ENCODE measurements around the gene DISC1. TPM values are rescaled to one million over a fixed set of nuclear protein-coding genes. Genes with fewer than 3 reads are reported as not detected.

DISC1 gene
- total RNA-seq, 6 experiments from 2014 or later: 1.8 to 3.3 (median 2.4) TPM

DNA sequence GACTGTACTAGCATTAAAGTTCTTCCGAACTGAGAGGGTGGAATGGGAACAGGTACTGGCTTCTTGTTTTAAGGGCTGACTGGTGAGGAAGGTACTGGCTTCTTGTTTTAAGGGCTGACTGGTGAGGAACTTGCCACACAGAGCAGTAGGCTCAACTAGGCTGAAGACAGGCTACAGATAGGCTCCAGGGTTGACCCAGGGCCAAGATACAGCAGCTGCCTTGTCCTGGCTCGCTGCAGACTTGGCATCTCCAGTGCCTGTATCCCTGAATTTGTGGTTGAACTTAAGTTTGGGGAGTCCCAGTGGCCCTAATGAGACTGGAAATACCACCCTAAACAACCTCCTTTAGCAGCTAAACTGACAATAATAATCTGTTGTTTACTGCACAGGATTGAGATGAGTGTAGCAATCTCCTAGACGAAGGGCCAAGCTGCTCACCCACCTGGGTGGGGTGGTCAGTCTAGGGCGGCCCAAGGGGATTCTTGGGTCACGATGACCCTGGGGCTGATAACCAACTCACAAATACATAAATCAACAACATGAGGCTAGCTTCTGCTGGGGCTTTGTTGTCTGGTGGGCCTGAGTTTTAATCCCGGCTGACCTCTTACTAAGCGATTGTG lies 227.1 kb downstream of the DISC1 start:
- DNase-seq (no peak), ATAC-seq (no peak)
- intact Hi-C loops (cut with DNase I): no loop called here
- Histone ChIP-seq H3K4me3 (no peak overlapping the region), H3K9me3 (no peaks in the 10 kb centered on the region), H3K27ac (no peak overlapping the region), H3K36me3 (no peaks in the 10 kb centered on the region), H3K27me3 (no peaks in the 10 kb centered on the region), H3K4me1 (no peaks in the 10 kb centered on the region)
- 81% methylated on average over 4 of the region's 7 CpGs for WGBS (ENCODE audit: insufficient coverage, low coverage, low lambda C conversion rate, missing lambda C conversion rate)
- TF ChIP-seq, protein P1, sequence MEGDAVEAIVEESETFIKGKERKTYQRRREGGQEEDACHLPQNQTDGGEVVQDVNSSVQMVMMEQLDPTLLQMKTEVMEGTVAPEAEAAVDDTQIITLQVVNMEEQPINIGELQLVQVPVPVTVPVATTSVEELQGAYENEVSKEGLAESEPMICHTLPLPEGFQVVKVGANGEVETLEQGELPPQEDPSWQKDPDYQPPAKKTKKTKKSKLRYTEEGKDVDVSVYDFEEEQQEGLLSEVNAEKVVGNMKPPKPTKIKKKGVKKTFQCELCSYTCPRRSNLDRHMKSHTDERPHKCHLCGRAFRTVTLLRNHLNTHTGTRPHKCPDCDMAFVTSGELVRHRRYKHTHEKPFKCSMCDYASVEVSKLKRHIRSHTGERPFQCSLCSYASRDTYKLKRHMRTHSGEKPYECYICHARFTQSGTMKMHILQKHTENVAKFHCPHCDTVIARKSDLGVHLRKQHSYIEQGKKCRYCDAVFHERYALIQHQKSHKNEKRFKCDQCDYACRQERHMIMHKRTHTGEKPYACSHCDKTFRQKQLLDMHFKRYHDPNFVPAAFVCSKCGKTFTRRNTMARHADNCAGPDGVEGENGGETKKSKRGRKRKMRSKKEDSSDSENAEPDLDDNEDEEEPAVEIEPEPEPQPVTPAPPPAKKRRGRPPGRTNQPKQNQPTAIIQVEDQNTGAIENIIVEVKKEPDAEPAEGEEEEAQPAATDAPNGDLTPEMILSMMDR (IDR thresholded peaks at IDR 0.05): no peak
- no peak for TF ChIP-seq POLR2A (IDR thresholded peaks at IDR 0.05)

DNA sequence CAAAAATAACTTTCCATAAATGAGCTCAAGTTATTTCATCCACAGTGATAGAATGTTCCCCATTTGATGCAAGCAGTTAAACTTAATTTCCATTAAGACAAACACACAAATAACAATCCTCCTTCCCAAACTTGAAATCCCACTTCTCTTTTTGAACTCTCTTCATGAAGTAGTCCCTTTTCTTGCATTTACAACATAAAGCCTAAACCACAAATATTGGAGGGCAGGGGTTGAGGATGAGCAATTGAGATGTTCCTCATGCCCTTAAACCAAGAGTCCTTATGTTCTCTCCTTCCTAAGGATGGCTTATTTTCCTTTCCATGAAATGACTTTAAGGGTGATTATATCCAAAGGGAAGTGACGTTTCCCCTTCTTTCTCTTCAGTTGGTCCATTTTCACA lies 228.8 kb downstream of the DISC1 start:
- Histone ChIP-seq H3K9me3 (no peaks in the 10 kb centered on the region), H3K4me1 (no peaks in the 10 kb centered on the region), H3K27ac (no peak overlapping the region), H3K36me3 (no peaks in the 10 kb centered on the region), H3K27me3 (no peaks in the 10 kb centered on the region), H3K4me3 (no peak overlapping the region)
- ATAC-seq (no peak), DNase-seq (no peak)
- TF ChIP-seq, protein P1 (IDR thresholded peaks at IDR 0.05): no peak
- no peak for TF ChIP-seq POLR2A (IDR thresholded peaks at IDR 0.05)
- WGBS (ENCODE audit: insufficient coverage, low coverage, low lambda C conversion rate, missing lambda C conversion rate): 64% methylated on average over 1 of the region's 1 CpG
- intact Hi-C loops (cut with DNase I): no loop called here

DNA sequence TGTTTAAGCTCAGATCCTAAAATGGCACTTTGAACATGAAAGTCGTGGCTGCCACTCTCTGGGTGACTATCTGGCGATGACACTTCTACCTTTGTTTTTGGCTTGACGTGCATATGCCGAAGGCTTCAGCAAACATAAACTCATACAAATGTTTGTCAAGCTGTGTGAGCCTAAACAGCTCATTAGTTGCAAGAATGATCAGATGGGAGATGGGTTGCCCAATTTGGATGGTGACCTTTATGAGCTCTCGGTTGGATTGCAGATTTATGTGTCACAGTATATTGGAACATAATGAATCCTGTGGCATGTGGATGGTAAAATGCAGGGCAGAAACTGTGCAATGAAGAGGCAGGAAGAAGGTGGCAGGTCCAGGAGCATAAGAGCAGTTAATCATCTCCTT lies 229.3 kb downstream of the DISC1 start:
- no peaks in the 10 kb centered on the region for H3K27me3 ChIP-seq
- intact Hi-C loops (cut with DNase I): no loop called here
- no peak for TF ChIP-seq POLR2A (IDR thresholded peaks at IDR 0.05)
- TF ChIP-seq, protein P1 (IDR thresholded peaks at IDR 0.05): no peak
- H3K9me3 ChIP-seq: no peaks in the 10 kb centered on the region
- WGBS (ENCODE audit: insufficient coverage, low coverage, low lambda C conversion rate, missing lambda C conversion rate): 29% methylated on average over 3 of the region's 5 CpGs
- H3K4me3 ChIP-seq: no peak overlapping the region
- H3K27ac ChIP-seq: no peak overlapping the region
- DNase-seq: no peak
- no peak for ATAC-seq
- no peaks in the 10 kb centered on the region for H3K4me1 ChIP-seq
- no peaks in the 10 kb centered on the region for H3K36me3 ChIP-seq

DNA sequence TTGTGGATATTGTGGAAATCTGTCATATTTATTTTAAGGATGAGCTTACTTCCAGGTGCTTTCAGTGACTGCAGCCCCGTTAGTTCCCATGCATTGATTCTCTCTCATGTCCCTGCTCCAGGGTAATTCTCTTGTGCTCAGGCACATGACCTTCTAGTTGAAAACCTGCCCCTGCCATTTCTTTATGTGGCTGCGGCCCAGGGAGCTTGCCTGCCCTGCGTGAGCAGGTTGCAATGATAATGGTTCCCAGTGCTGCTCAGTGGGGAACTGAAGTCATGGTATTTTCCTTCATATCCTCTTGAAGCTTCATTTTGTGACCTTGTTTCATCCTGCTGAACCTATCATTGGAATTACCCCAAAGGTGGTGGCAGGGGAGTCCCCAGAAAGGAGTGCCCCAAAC lies 229.8 kb downstream of the DISC1 start:
- no peak for ATAC-seq
- H3K36me3 ChIP-seq: no peaks in the 10 kb centered on the region
- WGBS (ENCODE audit: insufficient coverage, low coverage, low lambda C conversion rate, missing lambda C conversion rate): 94% methylated on average over 3 of the region's 3 CpGs

More for the DNA sequence above, 229.8 kb downstream of the DISC1 start:
- Histone ChIP-seq H3K27ac (no peak overlapping the region), H3K4me1 (no peaks in the 10 kb centered on the region), H3K27me3 (no peaks in the 10 kb centered on the region), H3K9me3 (no peaks in the 10 kb centered on the region), H3K4me3 (no peak overlapping the region)
- intact Hi-C loops (cut with DNase I): no loop called here
- TF ChIP-seq POLR2A (IDR thresholded peaks at IDR 0.05): no peak
- TF ChIP-seq, protein P1 (IDR thresholded peaks at IDR 0.05): no peak
- no peak for DNase-seq
